ENCODE results near the gene CELSR1. TPM values are rescaled to one million over a fixed set of nuclear protein-coding genes. Genes with fewer than 3 reads are reported as not detected.
A peak's percentile ranks its signal among the peaks of the same experiment; 100 is the strongest.

CELSR1 gene
- total and polyA plus RNA-seq, 12 donors: 0.11 to 4.3 (median 1.9) TPM

DNA sequence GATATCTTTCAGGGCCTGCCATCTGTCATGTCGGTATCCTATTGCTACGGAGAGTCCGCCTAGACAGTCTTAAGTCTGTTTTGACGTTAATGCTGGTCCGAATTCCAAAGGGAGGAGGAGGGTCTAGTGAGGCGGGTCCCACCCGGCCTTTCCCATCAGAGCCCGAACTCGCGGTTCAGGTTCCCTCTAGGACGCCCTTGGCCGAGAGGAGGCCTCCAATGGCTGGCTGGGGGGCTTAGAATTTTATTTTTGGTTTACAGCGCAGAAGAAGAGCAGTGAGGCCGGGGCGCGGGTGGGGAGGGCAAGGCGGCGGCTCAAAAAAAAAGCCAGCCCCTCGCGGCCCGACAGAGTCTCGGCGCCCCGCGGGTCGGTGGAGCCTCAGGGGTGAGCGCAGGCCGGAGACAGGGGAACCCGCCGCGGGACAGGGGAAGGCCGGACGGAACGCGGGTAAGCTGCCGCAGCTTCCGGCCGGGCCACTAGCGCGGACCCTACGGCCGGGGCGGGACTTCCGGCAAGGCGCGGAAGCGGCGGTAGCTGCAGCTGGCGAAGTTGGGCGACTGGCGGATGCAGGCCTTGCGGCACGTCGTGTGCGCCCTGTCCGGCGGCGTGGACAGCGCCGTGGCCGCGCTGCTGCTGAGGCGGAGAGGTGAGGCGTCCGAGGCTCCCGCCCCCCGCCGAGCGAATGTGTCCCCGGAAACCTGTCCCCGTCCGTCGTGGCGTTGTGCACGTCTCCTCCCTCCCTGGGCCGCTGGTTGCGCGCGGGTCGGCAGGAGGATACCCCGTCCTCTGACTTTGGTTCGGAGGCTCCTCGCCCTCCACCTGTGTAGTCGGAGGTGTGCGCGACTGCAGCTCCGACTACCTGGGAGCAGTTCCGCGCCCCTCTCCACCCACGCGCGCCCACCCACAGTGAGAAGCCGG lies 202.0 kb downstream of the CELSR1 start, which contains the start of gene TRMU:
TSS of gene TRMU (plus strand) at position 514 of the 918 bp plus-strand sequence. CDS start at position 565, 51 bp downstream.
- 2 to 4% (median 2%) methylated on average over 40 to 93 of the region's 93 CpGs for WGBS, 4 donors

DNA sequence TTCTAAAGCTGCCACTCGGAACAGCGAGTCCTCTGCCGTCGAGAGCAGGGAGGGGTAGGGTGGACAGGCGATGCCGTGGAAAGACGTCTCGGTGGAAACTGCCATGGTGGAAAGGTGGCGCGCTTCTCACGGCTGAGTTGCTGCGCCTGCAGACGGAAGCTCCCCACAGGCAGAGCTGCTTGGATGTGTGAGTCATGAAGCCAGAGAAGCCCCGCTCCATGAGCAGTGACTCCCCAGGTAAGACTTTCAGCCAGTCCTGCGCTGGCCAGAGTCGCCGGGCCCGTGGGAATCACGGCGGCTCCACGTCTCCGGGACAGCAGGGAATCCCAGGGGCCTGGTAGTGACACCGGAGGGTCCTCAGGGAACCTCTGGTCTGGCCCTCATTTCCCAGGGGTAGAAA lies 205.9 kb downstream of the CELSR1 start:
- Histone ChIP-seq H3K27ac (no peak overlapping the region), H3K27me3 (no peaks in the 10 kb centered on the region), H3K36me3 (replicated peaks in 1 of 2) (no peaks in the 10 kb centered on the region), H3K4me3 (no peak overlapping the region), H3K4me1 (replicated peaks in 1 of 2) (peaks cover 2 to 3% of the 10 kb centered on the region in 2 donors), H3K9me3 (replicated peaks in 1 of 3) (no peaks in the 10 kb centered on the region)
- 87 to 97% (median 94%) methylated on average over 8 to 23 of the region's 23 CpGs for WGBS, 4 donors
- intact Hi-C loops (cut with DNase I): no loop called here
- no peak for DNase-seq
- no peak for TF ChIP-seq POLR2A (IDR thresholded peaks at IDR 0.05)
- TF ChIP-seq, protein P1, sequence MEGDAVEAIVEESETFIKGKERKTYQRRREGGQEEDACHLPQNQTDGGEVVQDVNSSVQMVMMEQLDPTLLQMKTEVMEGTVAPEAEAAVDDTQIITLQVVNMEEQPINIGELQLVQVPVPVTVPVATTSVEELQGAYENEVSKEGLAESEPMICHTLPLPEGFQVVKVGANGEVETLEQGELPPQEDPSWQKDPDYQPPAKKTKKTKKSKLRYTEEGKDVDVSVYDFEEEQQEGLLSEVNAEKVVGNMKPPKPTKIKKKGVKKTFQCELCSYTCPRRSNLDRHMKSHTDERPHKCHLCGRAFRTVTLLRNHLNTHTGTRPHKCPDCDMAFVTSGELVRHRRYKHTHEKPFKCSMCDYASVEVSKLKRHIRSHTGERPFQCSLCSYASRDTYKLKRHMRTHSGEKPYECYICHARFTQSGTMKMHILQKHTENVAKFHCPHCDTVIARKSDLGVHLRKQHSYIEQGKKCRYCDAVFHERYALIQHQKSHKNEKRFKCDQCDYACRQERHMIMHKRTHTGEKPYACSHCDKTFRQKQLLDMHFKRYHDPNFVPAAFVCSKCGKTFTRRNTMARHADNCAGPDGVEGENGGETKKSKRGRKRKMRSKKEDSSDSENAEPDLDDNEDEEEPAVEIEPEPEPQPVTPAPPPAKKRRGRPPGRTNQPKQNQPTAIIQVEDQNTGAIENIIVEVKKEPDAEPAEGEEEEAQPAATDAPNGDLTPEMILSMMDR (IDR thresholded peaks at IDR 0.05): no peak

More for the DNA sequence above, 202.0 kb downstream of the CELSR1 start, which contains the start of gene TRMU:
- TF ChIP-seq, protein P1 (IDR thresholded peaks at IDR 0.05): peak in 1 of 6 experiments; percentile 8
- peak in 1 of 2 donors; percentile 78 for TF ChIP-seq POLR2A (IDR thresholded peaks at IDR 0.05)
- Histone ChIP-seq H3K27ac (peak within 1 kb of the TSS; percentile 69 to 93 (median 86)), H3K27me3 (no peaks in the 10 kb centered on the region), H3K4me3 (peak within 1 kb of the TSS; percentile 28 to 74 (median 51)), H3K9me3 (replicated peaks in 1 of 3) (no peaks in the 10 kb centered on the region), H3K4me1 (replicated peaks in 1 of 2) (peaks cover 8 to 10% of the 10 kb centered on the region in 2 donors), H3K36me3 (replicated peaks in 1 of 2) (peaks cover 0 to 28% of the 10 kb centered on the region in 2 donors)
- intact Hi-C loops (cut with DNase I): no loop called here
- peak; percentile 81 to 88 (median 83) for DNase-seq

- no peaks in the 10 kb centered on the region for H3K4me1 ChIP-seq (replicated peaks in 1 of 2)
- WGBS, 4 donors: 97 to 99% (median 97%) methylated on average over 4 of the region's 4 CpGs
- intact Hi-C loops (cut with DNase I): no loop called here
- TF ChIP-seq POLR2A (IDR thresholded peaks at IDR 0.05): no peak
- TF ChIP-seq, protein P1 (IDR thresholded peaks at IDR 0.05): no peak
- no peaks in the 10 kb centered on the region for H3K36me3 ChIP-seq (replicated peaks in 1 of 2)
- no peak overlapping the region for H3K4me3 ChIP-seq
- no peaks in the 10 kb centered on the region for H3K27me3 ChIP-seq
- no peaks in the 10 kb centered on the region for H3K9me3 ChIP-seq (replicated peaks in 1 of 3)
- no peak overlapping the region for H3K27ac ChIP-seq
- no peak for DNase-seq
Observed at GRCh38 chr22:46330426-46330825, 207.0 kb downstream of the CELSR1 start.

GRCh38 chr22:46329616-46330015 lies 207.8 kb downstream of the CELSR1 start:
- TF ChIP-seq POLR2A (IDR thresholded peaks at IDR 0.05): no peak
- TF ChIP-seq, protein P1 (IDR thresholded peaks at IDR 0.05): no peak
- Histone ChIP-seq H3K4me3 (no peak overlapping the region), H3K4me1 (replicated peaks in 1 of 2) (no peaks in the 10 kb centered on the region), H3K27me3 (no peaks in the 10 kb centered on the region), H3K36me3 (replicated peaks in 1 of 2) (no peaks in the 10 kb centered on the region), H3K27ac (no peak overlapping the region), H3K9me3 (replicated peaks in 1 of 3) (no peaks in the 10 kb centered on the region)
- WGBS, 4 donors: 90 to 100% (median 96%) methylated on average over 2 to 8 of the region's 8 CpGs
- no peak for DNase-seq
- intact Hi-C loops (cut with DNase I): no loop called here

Measured in adrenal gland (tissue), 12 donors.